ENCODE measurements around the gene SEPTIN5. TPM values are rescaled to one million over a fixed set of nuclear protein-coding genes. Genes with fewer than 3 reads are reported as not detected.

The SEPTIN5 gene
- total and polyA plus RNA-seq, 9 of the 15 experiments (the other 6 are each of a cell fraction or from before 2014, with no cell fraction given): 0.03 to 195 (median 119) TPM

DNA sequence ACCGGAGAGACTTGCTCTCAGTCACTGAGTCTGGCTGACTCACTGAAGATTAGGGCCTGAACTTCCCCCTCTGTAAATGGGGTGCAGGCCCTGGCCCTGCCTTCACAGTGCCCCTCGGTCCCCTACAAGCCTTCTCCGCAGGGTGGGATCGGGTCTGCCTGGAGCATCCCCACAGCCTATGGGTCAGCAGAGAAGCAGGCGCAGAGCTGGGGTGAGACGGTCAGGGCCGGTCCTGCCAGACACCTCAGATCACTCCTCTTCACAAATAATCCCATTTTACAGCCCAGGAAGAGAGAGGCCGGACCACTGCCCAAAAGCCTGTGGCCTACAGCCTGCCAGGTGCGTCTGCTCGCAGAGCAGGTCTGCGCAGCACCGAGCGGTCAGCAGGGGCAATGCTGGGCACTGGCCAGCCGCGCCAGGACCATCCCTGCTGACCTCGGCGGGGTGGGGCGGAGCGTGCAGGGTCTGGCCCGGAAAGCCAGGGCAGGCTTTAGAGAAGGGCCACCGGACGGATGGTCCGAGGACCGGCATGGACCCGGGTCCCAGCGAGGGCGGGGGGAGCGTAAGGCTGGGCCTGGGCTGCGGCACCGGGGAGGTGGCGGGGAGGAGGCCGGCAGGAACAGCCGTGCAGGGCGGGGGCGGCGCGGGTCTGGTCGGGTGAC, 522 bp upstream of the SEPTIN5 start (continued):
- TF ChIP-seq TBP (optimal IDR thresholded peaks at IDR 0.05; ENCODE audit: low read depth, low read length): peak; percentile 8
- no peak for TF ChIP-seq ZNF253 (CRISPR knock-in tag; conservative IDR thresholded peaks at IDR 0.05)
- TF ChIP-seq, protein P1, sequence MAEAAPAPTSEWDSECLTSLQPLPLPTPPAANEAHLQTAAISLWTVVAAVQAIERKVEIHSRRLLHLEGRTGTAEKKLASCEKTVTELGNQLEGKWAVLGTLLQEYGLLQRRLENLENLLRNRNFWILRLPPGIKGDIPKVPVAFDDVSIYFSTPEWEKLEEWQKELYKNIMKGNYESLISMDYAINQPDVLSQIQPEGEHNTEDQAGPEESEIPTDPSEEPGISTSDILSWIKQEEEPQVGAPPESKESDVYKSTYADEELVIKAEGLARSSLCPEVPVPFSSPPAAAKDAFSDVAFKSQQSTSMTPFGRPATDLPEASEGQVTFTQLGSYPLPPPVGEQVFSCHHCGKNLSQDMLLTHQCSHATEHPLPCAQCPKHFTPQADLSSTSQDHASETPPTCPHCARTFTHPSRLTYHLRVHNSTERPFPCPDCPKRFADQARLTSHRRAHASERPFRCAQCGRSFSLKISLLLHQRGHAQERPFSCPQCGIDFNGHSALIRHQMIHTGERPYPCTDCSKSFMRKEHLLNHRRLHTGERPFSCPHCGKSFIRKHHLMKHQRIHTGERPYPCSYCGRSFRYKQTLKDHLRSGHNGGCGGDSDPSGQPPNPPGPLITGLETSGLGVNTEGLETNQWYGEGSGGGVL (CRISPR knock-in tag; IDR thresholded peaks at IDR 0.05): no peak
- no peak for TF ChIP-seq NCOA6 (IDR thresholded peaks at IDR 0.05)
- no peak for TF ChIP-seq ZNF57 (CRISPR knock-in tag; IDR thresholded peaks at IDR 0.05)
- no peak for TF ChIP-seq ZFP1 (CRISPR knock-in tag; IDR thresholded peaks at IDR 0.05)
- TF ChIP-seq, protein P2, sequence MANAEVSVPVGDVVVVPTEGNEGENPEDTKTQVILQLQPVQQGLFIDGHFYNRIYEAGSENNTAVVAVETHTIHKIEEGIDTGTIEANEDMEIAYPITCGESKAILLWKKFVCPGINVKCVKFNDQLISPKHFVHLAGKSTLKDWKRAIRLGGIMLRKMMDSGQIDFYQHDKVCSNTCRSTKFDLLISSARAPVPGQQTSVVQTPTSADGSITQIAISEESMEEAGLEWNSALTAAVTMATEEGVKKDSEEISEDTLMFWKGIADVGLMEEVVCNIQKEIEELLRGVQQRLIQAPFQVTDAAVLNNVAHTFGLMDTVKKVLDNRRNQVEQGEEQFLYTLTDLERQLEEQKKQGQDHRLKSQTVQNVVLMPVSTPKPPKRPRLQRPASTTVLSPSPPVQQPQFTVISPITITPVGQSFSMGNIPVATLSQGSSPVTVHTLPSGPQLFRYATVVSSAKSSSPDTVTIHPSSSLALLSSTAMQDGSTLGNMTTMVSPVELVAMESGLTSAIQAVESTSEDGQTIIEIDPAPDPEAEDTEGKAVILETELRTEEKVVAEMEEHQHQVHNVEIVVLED (CRISPR knock-in tag; IDR thresholded peaks at IDR 0.05): no peak
- TF ChIP-seq, protein P3, sequence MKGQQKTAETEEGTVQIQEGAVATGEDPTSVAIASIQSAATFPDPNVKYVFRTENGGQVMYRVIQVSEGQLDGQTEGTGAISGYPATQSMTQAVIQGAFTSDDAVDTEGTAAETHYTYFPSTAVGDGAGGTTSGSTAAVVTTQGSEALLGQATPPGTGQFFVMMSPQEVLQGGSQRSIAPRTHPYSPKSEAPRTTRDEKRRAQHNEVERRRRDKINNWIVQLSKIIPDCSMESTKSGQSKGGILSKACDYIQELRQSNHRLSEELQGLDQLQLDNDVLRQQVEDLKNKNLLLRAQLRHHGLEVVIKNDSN (CRISPR knock-in tag; IDR thresholded peaks at IDR 0.05): no peak
- TF ChIP-seq, protein P4, sequence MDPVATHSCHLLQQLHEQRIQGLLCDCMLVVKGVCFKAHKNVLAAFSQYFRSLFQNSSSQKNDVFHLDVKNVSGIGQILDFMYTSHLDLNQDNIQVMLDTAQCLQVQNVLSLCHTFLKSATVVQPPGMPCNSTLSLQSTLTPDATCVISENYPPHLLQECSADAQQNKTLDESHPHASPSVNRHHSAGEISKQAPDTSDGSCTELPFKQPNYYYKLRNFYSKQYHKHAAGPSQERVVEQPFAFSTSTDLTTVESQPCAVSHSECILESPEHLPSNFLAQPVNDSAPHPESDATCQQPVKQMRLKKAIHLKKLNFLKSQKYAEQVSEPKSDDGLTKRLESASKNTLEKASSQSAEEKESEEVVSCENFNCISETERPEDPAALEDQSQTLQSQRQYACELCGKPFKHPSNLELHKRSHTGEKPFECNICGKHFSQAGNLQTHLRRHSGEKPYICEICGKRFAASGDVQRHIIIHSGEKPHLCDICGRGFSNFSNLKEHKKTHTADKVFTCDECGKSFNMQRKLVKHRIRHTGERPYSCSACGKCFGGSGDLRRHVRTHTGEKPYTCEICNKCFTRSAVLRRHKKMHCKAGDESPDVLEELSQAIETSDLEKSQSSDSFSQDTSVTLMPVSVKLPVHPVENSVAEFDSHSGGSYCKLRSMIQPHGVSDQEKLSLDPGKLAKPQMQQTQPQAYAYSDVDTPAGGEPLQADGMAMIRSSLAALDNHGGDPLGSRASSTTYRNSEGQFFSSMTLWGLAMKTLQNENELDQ (CRISPR knock-in tag; IDR thresholded peaks at IDR 0.05; ENCODE audit: borderline replicate concordance): no peak
- TF ChIP-seq, protein P5, sequence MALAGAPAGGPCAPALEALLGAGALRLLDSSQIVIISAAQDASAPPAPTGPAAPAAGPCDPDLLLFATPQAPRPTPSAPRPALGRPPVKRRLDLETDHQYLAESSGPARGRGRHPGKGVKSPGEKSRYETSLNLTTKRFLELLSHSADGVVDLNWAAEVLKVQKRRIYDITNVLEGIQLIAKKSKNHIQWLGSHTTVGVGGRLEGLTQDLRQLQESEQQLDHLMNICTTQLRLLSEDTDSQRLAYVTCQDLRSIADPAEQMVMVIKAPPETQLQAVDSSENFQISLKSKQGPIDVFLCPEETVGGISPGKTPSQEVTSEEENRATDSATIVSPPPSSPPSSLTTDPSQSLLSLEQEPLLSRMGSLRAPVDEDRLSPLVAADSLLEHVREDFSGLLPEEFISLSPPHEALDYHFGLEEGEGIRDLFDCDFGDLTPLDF (CRISPR knock-in tag; IDR thresholded peaks at IDR 0.05): no peak; the same call in 1 of the 2 replicates
- TF ChIP-seq ZNF444 (CRISPR knock-in tag; IDR thresholded peaks at IDR 0.05): no peak
- TF ChIP-seq KDM2B (CRISPR knock-in tag; IDR thresholded peaks at IDR 0.05): peak; percentile 87
- TF ChIP-seq TGIF2 (CRISPR knock-in tag; IDR thresholded peaks at IDR 0.05): no peak
